H9 (cell line): ENCODE results near the gene STYXL1. TPM values are rescaled to one million over a fixed set of nuclear protein-coding genes. Genes with fewer than 3 reads are reported as not detected.

Experiments
- DNase-seq: peaks from one replicate; pipeline ENCODE4 v3.0.0-alpha.2; 2017
- H2AFZ ChIP-seq: one replicate; pipeline ENCODE4 v1.6.1; 2013; ENCODE audit warnings: mild to moderate bottlenecking, low read length, control low read depth, moderate library complexity
- H2AK5ac ChIP-seq: 2 replicates; pipeline ENCODE4 v1.6.1; 2013; ENCODE audit warnings: low read length, control low read depth, mixed read lengths; ENCODE audit not compliant: insufficient read length
- H2BK120ac ChIP-seq: one replicate; pipeline ENCODE4 v1.6.1; 2013; ENCODE audit warnings: low read depth, mild to moderate bottlenecking, low read length, control low read depth, inconsistent platforms; ENCODE audit not compliant: poor library complexity, severe bottlenecking
- H2BK12ac ChIP-seq: 2 replicates; pipeline ENCODE4 v1.6.1; 2013; ENCODE audit warnings: low read length, control low read depth, mixed read lengths, low read depth; ENCODE audit not compliant: insufficient read length
- H2BK15ac ChIP-seq: 2 replicates; pipeline ENCODE4 v1.6.1; 2013; ENCODE audit warnings: low read depth, low read length, control low read depth
- H2BK20ac ChIP-seq: one replicate; pipeline ENCODE4 v1.6.1; 2013; ENCODE audit warnings: low read depth, mild to moderate bottlenecking, low read length, control low read depth, inconsistent platforms; ENCODE audit not compliant: poor library complexity, severe bottlenecking
- H2BK5ac ChIP-seq: 2 replicates; pipeline ENCODE4 v1.6.1; 2013; ENCODE audit warnings: low read length, control low read depth, mixed read lengths; ENCODE audit not compliant: insufficient read length
- H3K14ac ChIP-seq: 2 replicates; pipeline ENCODE4 v1.6.1; 2013; ENCODE audit warnings: low read length, control low read depth; ENCODE audit not compliant: insufficient read depth
- H3K18ac ChIP-seq: 2 replicates; pipeline ENCODE4 v1.6.1; 2013; ENCODE audit warnings: low read depth, mild to moderate bottlenecking, mixed read lengths, low read length, control low read depth; ENCODE audit not compliant: insufficient read length
- H3K23ac ChIP-seq: 2 replicates; pipeline ENCODE4 v1.6.1; 2013; ENCODE audit warnings: low read length, control low read depth, mixed read lengths, low read depth; ENCODE audit not compliant: insufficient read length
- H3K23me2 ChIP-seq: 2 replicates; pipeline ENCODE4 v1.6.1; 2013; ENCODE audit warnings: low read depth, mild to moderate bottlenecking, mixed read lengths, low read length, control low read depth; ENCODE audit not compliant: insufficient read length, poor library complexity, severe bottlenecking
- H3K27ac ChIP-seq: 2 replicates; pipeline ENCODE4 v1.5.1; 2013; ENCODE audit warnings: low read length, control low read depth, mixed read lengths, low read depth; ENCODE audit not compliant: insufficient read length
- H3K27me3 ChIP-seq: 2 replicates; pipeline ENCODE4 v1.6.1; 2013; ENCODE audit warnings: low read length, control low read depth, inconsistent platforms; ENCODE audit not compliant: insufficient read depth
- H3K4ac ChIP-seq: 2 replicates; pipeline ENCODE4 v1.6.1; 2013; ENCODE audit warnings: low read depth, mild to moderate bottlenecking, control low read depth, inconsistent platforms, low read length, moderate library complexity
- H3K4me1 ChIP-seq: 2 replicates; pipeline ENCODE4 v1.6.1; 2013; ENCODE audit warnings: low read length, control low read depth, inconsistent platforms; ENCODE audit not compliant: insufficient read depth
- H3K4me2 ChIP-seq: 2 replicates; pipeline ENCODE4 v1.6.1; 2013; ENCODE audit warnings: low read length, control low read depth, mixed read lengths; ENCODE audit not compliant: insufficient read length, insufficient read depth
- H3K56ac ChIP-seq: 2 replicates; pipeline ENCODE4 v1.6.1; 2013; ENCODE audit warnings: low read depth, mild to moderate bottlenecking, mixed read lengths, low read length, control low read depth; ENCODE audit not compliant: insufficient read length
- H3K79me1 ChIP-seq: 2 replicates; pipeline ENCODE4 v1.6.1; 2013; ENCODE audit warnings: low read depth, mild to moderate bottlenecking, moderate library complexity, low read length, control low read depth, inconsistent platforms; ENCODE audit not compliant: insufficient read depth, poor library complexity, severe bottlenecking
- H3K79me2 ChIP-seq: 2 replicates; pipeline ENCODE4 v1.6.1; 2013; ENCODE audit warnings: low read length, control low read depth, inconsistent platforms; ENCODE audit not compliant: insufficient read depth
- H3K9ac ChIP-seq: 2 replicates; pipeline ENCODE4 v1.6.1; 2013; ENCODE audit warnings: low read length, control low read depth, mixed read lengths; ENCODE audit not compliant: insufficient read length; ENCODE audit errors: extremely low read depth
- H3K9me3 ChIP-seq: one replicate; pipeline ENCODE4 v1.6.1; 2013; ENCODE audit warnings: low read depth, low read length, inconsistent platforms; ENCODE audit not compliant: control insufficient read depth
- H3T11ph ChIP-seq: one replicate; pipeline ENCODE4 v1.6.1; 2013; ENCODE audit warnings: mild to moderate bottlenecking, low read length, control low read depth, inconsistent platforms
- H4K20me1 ChIP-seq: one replicate; pipeline ENCODE4 v1.6.1; 2013; ENCODE audit not compliant: control insufficient read depth, insufficient read length, insufficient read depth
- H4K5ac ChIP-seq: 2 replicates; pipeline ENCODE4 v1.6.1; 2013; ENCODE audit warnings: low read depth, mild to moderate bottlenecking, mixed read lengths, low read length, control low read depth; ENCODE audit not compliant: insufficient read length
- H4K8ac ChIP-seq: replicated peaks from 2 replicates; pipeline ENCODE4 v1.6.1; 2013; ENCODE audit warnings: low read length, control low read depth, mixed read lengths, low read depth; ENCODE audit not compliant: insufficient read length
- H4K91ac ChIP-seq: 2 replicates; pipeline ENCODE4 v1.6.1; 2013; ENCODE audit warnings: low read depth, mild to moderate bottlenecking, moderate library complexity, mixed read lengths, low read length, control low read depth; ENCODE audit not compliant: insufficient read length
- H3K27ac Mint-ChIP-seq, 3 experiments: 2 replicates in 2 of 3; 3 replicates in 1 of 3; pipeline ENCODE4 v1.8.0; 2020 to 2021; ENCODE audit warnings: mixed read lengths in 3 of 3, mild to moderate bottlenecking in 1 of 3, moderate library complexity in 1 of 3
- H3K27me3 Mint-ChIP-seq: 2 replicates; pipeline ENCODE4 v1.8.0; 2021; ENCODE audit warnings: low read depth, mild to moderate bottlenecking, moderate library complexity, mixed read lengths
- H3K36me3 Mint-ChIP-seq, 3 experiments: 2 replicates in 2 of 3; 3 replicates in 1 of 3; pipeline ENCODE4 v1.8.0; 2020 to 2021; ENCODE audit warnings: low read depth in 3 of 3, mixed read lengths in 3 of 3; ENCODE audit not compliant: insufficient read depth in 1 of 3
- H3K4me1 Mint-ChIP-seq, 2 experiments: 2 replicates each; pipeline ENCODE4 v1.8.0; 2020; ENCODE audit warnings: mixed read lengths in 2 of 2
- H3K4me3 Mint-ChIP-seq, 2 experiments: 2 replicates in 1 of 2; 3 replicates in 1 of 2; pipeline ENCODE4 v1.8.0; 2020 to 2021; ENCODE audit warnings: mild to moderate bottlenecking in 2 of 2, mixed read lengths in 2 of 2, moderate library complexity in 1 of 2
- H3K9me3 Mint-ChIP-seq, 2 experiments: 2 replicates in 1 of 2; 3 replicates in 1 of 2; pipeline ENCODE4 v1.8.0; 2020; ENCODE audit warnings: mild to moderate bottlenecking in 2 of 2, mixed read lengths in 2 of 2, moderate library complexity in 1 of 2
- WGBS: extraction: QIAGEN DNeasy Blood & Tissue Kit; methylation state at CpG from one replicate; pipeline ENCODE4 v1.1.7; 2013; ENCODE audit warnings: missing lambda C conversion rate, low lambda C conversion rate, mixed read lengths; ENCODE audit not compliant: insufficient read length; ENCODE audit errors: extremely low coverage; 5-methylcytosine and 5-hydroxymethylcytosine counted together
- total RNA-seq: library from RNA; stranded (reverse); gene quantifications from 2 replicates; pipeline ENCODE4 v1.2.1, GENCODE V29; 2021
- TF ChIP-seq, protein P1 (sequence below): fragments of 200-600 bp; sonication (generic); conservative IDR thresholded peaks from 3 replicates; pipeline ENCODE4 v1.8.0; 2021; ENCODE audit warnings: antibody characterized with exemption, mild to moderate bottlenecking

Gene STYXL1
- total RNA-seq, 1 experiment from 2014 or later = 38.7 TPM

GRCh38 chr7:76011442-76011861 is 36.3 kb downstream of the STYXL1 start:
- Histone ChIP-seq H3K4ac (no peak overlapping the region), H2BK12ac (no peak overlapping the region), H3K23ac (no peak overlapping the region), H2AFZ (no peak overlapping the region), H3K79me1 (no peaks in the 10 kb centered on the region), H3K14ac (no peak overlapping the region), H3K79me2 (no peaks in the 10 kb centered on the region), H3T11ph (no peak overlapping the region), H3K23me2 (no peaks in the 10 kb centered on the region), H2BK15ac (no peak overlapping the region), H2BK120ac (no peak overlapping the region), H3K9me3 (no peaks in the 10 kb centered on the region), H4K8ac (no peak overlapping the region), H3K4me2 (no peak overlapping the region), H2AK5ac (no peak overlapping the region), H4K5ac (no peak overlapping the region), H4K20me1 (no peaks in the 10 kb centered on the region), H2BK20ac (no peak overlapping the region), H4K91ac (no peak overlapping the region), H3K27ac (no peak overlapping the region), H3K56ac (no peak overlapping the region), H2BK5ac (no peak overlapping the region), H3K4me1 (no peaks in the 10 kb centered on the region), H3K27me3 (no peaks in the 10 kb centered on the region), H3K18ac (no peak overlapping the region), H3K9ac (no peak overlapping the region)
- no peak for DNase-seq
- WGBS = no CpG with 5 or more reads among the region's 8 CpGs
- Mint-ChIP-seq H3K4me1 (0 out of 4 replicates have a peak, but pooled peaks cover 0 to 2% of the 10 kb centered on the region in 2 experiments), H3K27ac (peak overlapping the region in 1 of 3 experiments; percentile 29; a peak in 1 of 7 replicates), H3K36me3 (peaks cover 6 to 17% (median 8%) of the 10 kb centered on the region in 3 experiments; a peak in 6 of 7 replicates), H3K9me3 (no peaks in the 10 kb centered on the region), H3K4me3 (no peak overlapping the region), H3K27me3 (no peaks in the 10 kb centered on the region)
- TF ChIP-seq, protein P1, sequence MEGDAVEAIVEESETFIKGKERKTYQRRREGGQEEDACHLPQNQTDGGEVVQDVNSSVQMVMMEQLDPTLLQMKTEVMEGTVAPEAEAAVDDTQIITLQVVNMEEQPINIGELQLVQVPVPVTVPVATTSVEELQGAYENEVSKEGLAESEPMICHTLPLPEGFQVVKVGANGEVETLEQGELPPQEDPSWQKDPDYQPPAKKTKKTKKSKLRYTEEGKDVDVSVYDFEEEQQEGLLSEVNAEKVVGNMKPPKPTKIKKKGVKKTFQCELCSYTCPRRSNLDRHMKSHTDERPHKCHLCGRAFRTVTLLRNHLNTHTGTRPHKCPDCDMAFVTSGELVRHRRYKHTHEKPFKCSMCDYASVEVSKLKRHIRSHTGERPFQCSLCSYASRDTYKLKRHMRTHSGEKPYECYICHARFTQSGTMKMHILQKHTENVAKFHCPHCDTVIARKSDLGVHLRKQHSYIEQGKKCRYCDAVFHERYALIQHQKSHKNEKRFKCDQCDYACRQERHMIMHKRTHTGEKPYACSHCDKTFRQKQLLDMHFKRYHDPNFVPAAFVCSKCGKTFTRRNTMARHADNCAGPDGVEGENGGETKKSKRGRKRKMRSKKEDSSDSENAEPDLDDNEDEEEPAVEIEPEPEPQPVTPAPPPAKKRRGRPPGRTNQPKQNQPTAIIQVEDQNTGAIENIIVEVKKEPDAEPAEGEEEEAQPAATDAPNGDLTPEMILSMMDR = no peak
